ENCODE results near the gene ID3.
"Not testable (repeated sequence)": the region's sequence is repeated elsewhere in the genome, so short reads cannot be mapped to it uniquely, and the experiment has no call there.

Gene ID3

GRCh38 chr1:23543707-23544443, 15.4 kb downstream of the ID3 start:
- no peak for DNase-seq (ENCODE audit: extremely low spot score)
- POLR2A ChIA-PET: interaction anchor here (0.6 kb wide), 1 partner anchor 12 kb away, joined by 5 read pairs; no protein-coding TSS in a partner anchor
- CTCF ChIA-PET: interaction anchor here (0.7 to 24.9 kb wide), 17 partner anchors 8 to 201 kb away, joined by 3 to 858 read pairs (median 5); partner anchors contain the start of genes E2F2 and ID3
- TF ChIP-seq CTCF (IDR thresholded peaks at IDR 0.05; ENCODE audit: control extremely low read depth, extremely low read depth, low read depth, missing control alignments): no peak

- POLR2A ChIA-PET; DNase-seq (ENCODE audit: extremely low spot score): not testable (repeated sequence)
- CTCF ChIA-PET: interaction anchor here (0.8 to 24.9 kb wide), 3 partner anchors 42 to 93 kb away, joined by 3 to 858 read pairs (median 64); no protein-coding TSS in a partner anchor
Measured at GRCh38 chr1:23542940-23543339, 16.4 kb downstream of the ID3 start.

- DNase-seq (ENCODE audit: extremely low spot score): peak; percentile 91
- peak; percentile 95 for TF ChIP-seq CTCF (IDR thresholded peaks at IDR 0.05; ENCODE audit: control extremely low read depth, extremely low read depth, low read depth, missing control alignments)
- CTCF ChIA-PET: interaction anchor here (0.6 to 28.7 kb wide), 31 partner anchors 9 to 576 kb away, joined by 3 to 858 read pairs (median 4); partner anchors contain the start of genes ASAP3, E2F2 and RPL11
- POLR2A ChIA-PET: interaction anchor here (0.5 to 1.0 kb wide), 3 partner anchors 15 to 163 kb away, joined by 3 to 6 read pairs (median 4); no protein-coding TSS in a partner anchor
Measured at GRCh38 chr1:23539698-23540266, 19.5 kb downstream of the ID3 start.

GRCh38 chr1:23537296-23537973, 21.9 kb downstream of the ID3 start:
- ChIA-PET POLR2A (no interaction called here), CTCF (interaction anchor here (2.3 to 28.7 kb wide), 4 partner anchors 10 to 98 kb away, joined by 8 to 858 read pairs (median 300); partner anchors contain the start of gene E2F2)
- no peak for DNase-seq (ENCODE audit: extremely low spot score)
- TF ChIP-seq CTCF (IDR thresholded peaks at IDR 0.05; ENCODE audit: control extremely low read depth, extremely low read depth, low read depth, missing control alignments): no peak

GRCh38 chr1:23533246-23534023, 25.9 kb downstream of the ID3 start:
- no peak for DNase-seq (ENCODE audit: extremely low spot score)
- ChIA-PET CTCF (interaction anchor here (0.9 to 28.7 kb wide), 5 partner anchors 12 to 104 kb away, joined by 3 to 508 read pairs (median 4); no protein-coding TSS in a partner anchor), POLR2A (no interaction called here)
- no peak for TF ChIP-seq CTCF (IDR thresholded peaks at IDR 0.05; ENCODE audit: control extremely low read depth, extremely low read depth, low read depth, missing control alignments)

GRCh38 chr1:23531562-23532094, 27.7 kb downstream of the ID3 start:
- ChIA-PET POLR2A (no interaction called here), CTCF (interaction anchor here (0.9 to 28.7 kb wide), 9 partner anchors 7 to 125 kb away, joined by 3 to 508 read pairs (median 11); no protein-coding TSS in a partner anchor)
- TF ChIP-seq CTCF (IDR thresholded peaks at IDR 0.05; ENCODE audit: control extremely low read depth, extremely low read depth, low read depth, missing control alignments): no peak
- no peak for DNase-seq (ENCODE audit: extremely low spot score)
